Endodermal cell (in vitro differentiated cells): ENCODE measurements around the gene PDE6A. TPM values are rescaled to one million over a fixed set of nuclear protein-coding genes. Genes with fewer than 3 reads are reported as not detected.

ENCODE experiments used
- DNase-seq: peaks from one replicate; pipeline ENCODE4 v3.0.0-alpha.2; 2017
- H3K27ac ChIP-seq: 2 replicates; pipeline ENCODE4 v1.5.1; 2013; ENCODE audit warnings: mild to moderate bottlenecking, low read depth, low read length, moderate library complexity
- H3K27me3 ChIP-seq: 2 replicates; pipeline ENCODE4 v1.6.1; 2013; ENCODE audit warnings: mild to moderate bottlenecking, low read length, moderate library complexity; ENCODE audit not compliant: insufficient read depth, control insufficient read depth, poor library complexity, severe bottlenecking
- H3K36me3 ChIP-seq: 2 replicates; pipeline ENCODE4 v1.7.0; 2013; ENCODE audit warnings: mild to moderate bottlenecking, low read length, moderate library complexity; ENCODE audit not compliant: control insufficient read depth, insufficient read depth
- H3K4me1 ChIP-seq: one replicate; pipeline ENCODE4 v1.7.0; 2013; ENCODE audit warnings: low read length; ENCODE audit not compliant: control insufficient read depth, insufficient read depth
- H3K4me3 ChIP-seq: 2 replicates; pipeline ENCODE4 v1.5.1; 2013; ENCODE audit warnings: mild to moderate bottlenecking, low read length, moderate library complexity
- H3K9ac ChIP-seq: 2 replicates; pipeline ENCODE4 v1.6.1; 2013; ENCODE audit warnings: mild to moderate bottlenecking, low read length, moderate library complexity; ENCODE audit not compliant: poor library complexity, severe bottlenecking; ENCODE audit errors: extremely low read depth
- H3K9me3 ChIP-seq: 2 replicates; pipeline ENCODE4 v1.6.1; 2013; ENCODE audit warnings: mild to moderate bottlenecking, low read length, moderate library complexity; ENCODE audit not compliant: control insufficient read depth
- H3K27ac Mint-ChIP-seq: 2 replicates; pipeline ENCODE4 v1.8.0; 2020; ENCODE audit warnings: mixed read lengths
- H3K27me3 Mint-ChIP-seq: 2 replicates; pipeline ENCODE4 v1.8.0; 2021; ENCODE audit warnings: mild to moderate bottlenecking, mixed read lengths; ENCODE audit not compliant: insufficient read depth
- H3K36me3 Mint-ChIP-seq: 2 replicates; pipeline ENCODE4 v1.8.0; 2020; ENCODE audit warnings: low read depth, mixed read lengths
- H3K4me1 Mint-ChIP-seq: 2 replicates; pipeline ENCODE4 v1.8.0; 2020; ENCODE audit warnings: mixed read lengths
- H3K4me3 Mint-ChIP-seq: 2 replicates; pipeline ENCODE4 v1.8.0; 2020; ENCODE audit warnings: mild to moderate bottlenecking, moderate library complexity, mixed read lengths
- H3K9me3 Mint-ChIP-seq: 2 replicates; pipeline ENCODE4 v1.8.0; 2020; ENCODE audit warnings: mild to moderate bottlenecking, mixed read lengths
- WGBS, 2 experiments: methylation state at CpG; one replicate each; pipeline versions ENCODE4 v1.1.5 to v1.1.7; 2013; ENCODE audit warnings: missing lambda C conversion rate in 2 of 2, mixed read lengths in 1 of 2; ENCODE audit not compliant: insufficient coverage in 1 of 2, insufficient read length in 1 of 2; 5-methylcytosine and 5-hydroxymethylcytosine counted together
- total RNA-seq, 2 donors: library from RNA; stranded (reverse); fragmentation: NEBNext Ultra II Directional in 1 of 2; extraction: Animal tissue kit (Norgen Biotek cat#: 25700) in 1 of 2; gene quantifications; 2 replicates in 1 of 2; 3 replicates in 1 of 2; pipeline ENCODE4 v1.2.1, GENCODE V29; 2021
- TF ChIP-seq, protein P1 (sequence below): fragments of 200-600 bp; sonication (generic); conservative IDR thresholded peaks from 2 replicates; pipeline ENCODE4 v1.5.0; 2021; ENCODE audit warnings: antibody characterized with exemption, mild to moderate bottlenecking

Gene PDE6A
- total RNA-seq, 2 donors from 2014 or later, result 0.07 TPM; not detected in 1

DNA sequence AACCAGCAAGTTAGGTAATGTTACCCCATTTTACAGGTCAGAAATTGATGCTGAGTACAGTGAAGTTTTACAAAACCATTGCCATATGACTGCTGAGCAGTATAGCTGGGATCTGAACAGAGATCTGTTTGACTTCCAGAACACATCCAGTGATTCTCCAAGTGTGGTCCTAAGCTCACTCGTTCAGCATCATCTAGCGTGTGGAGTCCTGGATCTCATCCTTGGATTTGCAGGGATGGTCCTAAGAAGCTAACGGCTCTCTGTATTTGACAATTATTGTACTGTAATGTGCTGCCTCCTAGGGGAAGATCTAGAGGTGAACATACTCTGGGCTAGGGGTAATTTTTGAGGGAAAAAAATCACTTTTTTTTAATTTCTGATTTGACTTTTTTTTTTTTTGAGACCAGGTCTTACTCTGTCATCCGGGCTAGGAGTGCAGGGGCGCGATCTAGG is 17.4 kb upstream of the PDE6A start:
- Mint-ChIP-seq H3K4me3 (peak overlapping the region; percentile 81), H3K27me3 (no peaks in the 10 kb centered on the region), H3K27ac (no peak overlapping the region), H3K9me3 (no peaks in the 10 kb centered on the region), H3K36me3 (peaks cover 6% of the 10 kb centered on the region), H3K4me1 (peaks cover 17% of the 10 kb centered on the region)
- peak; percentile 57 for DNase-seq
- Histone ChIP-seq H3K4me1 (peaks cover 9% of the 10 kb centered on the region), H3K27ac (no peak overlapping the region), H3K4me3 (peak overlapping the region; percentile 88), H3K9ac (no peak overlapping the region), H3K9me3 (no peaks in the 10 kb centered on the region), H3K27me3 (no peaks in the 10 kb centered on the region), H3K36me3 (no peaks in the 10 kb centered on the region)
- TF ChIP-seq, protein P1, sequence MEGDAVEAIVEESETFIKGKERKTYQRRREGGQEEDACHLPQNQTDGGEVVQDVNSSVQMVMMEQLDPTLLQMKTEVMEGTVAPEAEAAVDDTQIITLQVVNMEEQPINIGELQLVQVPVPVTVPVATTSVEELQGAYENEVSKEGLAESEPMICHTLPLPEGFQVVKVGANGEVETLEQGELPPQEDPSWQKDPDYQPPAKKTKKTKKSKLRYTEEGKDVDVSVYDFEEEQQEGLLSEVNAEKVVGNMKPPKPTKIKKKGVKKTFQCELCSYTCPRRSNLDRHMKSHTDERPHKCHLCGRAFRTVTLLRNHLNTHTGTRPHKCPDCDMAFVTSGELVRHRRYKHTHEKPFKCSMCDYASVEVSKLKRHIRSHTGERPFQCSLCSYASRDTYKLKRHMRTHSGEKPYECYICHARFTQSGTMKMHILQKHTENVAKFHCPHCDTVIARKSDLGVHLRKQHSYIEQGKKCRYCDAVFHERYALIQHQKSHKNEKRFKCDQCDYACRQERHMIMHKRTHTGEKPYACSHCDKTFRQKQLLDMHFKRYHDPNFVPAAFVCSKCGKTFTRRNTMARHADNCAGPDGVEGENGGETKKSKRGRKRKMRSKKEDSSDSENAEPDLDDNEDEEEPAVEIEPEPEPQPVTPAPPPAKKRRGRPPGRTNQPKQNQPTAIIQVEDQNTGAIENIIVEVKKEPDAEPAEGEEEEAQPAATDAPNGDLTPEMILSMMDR, result peak; percentile 74
- 77 to 81% methylated on average over 5 to 6 of the region's 6 CpGs for WGBS, 2 experiments

- H3K4me1 Mint-ChIP-seq, result peaks cover 17% of the 10 kb centered on the region
- no peak overlapping the region for H3K27ac ChIP-seq
- peak overlapping the region; percentile 81 for H3K4me3 Mint-ChIP-seq
- TF ChIP-seq, protein P1, result no peak
- H3K27ac Mint-ChIP-seq, result peak overlapping the region; percentile 33
- H3K4me3 ChIP-seq, result peak overlapping the region; percentile 88
- no peak for DNase-seq
- no peaks in the 10 kb centered on the region for H3K27me3 Mint-ChIP-seq
- H3K4me1 ChIP-seq, result peaks cover 9% of the 10 kb centered on the region
- no peaks in the 10 kb centered on the region for H3K9me3 ChIP-seq
- peak overlapping the region; percentile 13 for H3K9ac ChIP-seq
- 6 to 12% methylated on average over 14 to 23 of the region's 23 CpGs for WGBS, 2 experiments
- H3K9me3 Mint-ChIP-seq, result no peaks in the 10 kb centered on the region
- H3K36me3 ChIP-seq, result no peaks in the 10 kb centered on the region
- H3K36me3 Mint-ChIP-seq, result peaks cover 6% of the 10 kb centered on the region
- H3K27me3 ChIP-seq, result no peaks in the 10 kb centered on the region
Measured at GRCh38 chr5:149961186-149961685, 16.6 kb upstream of the PDE6A start.

- Histone ChIP-seq H3K4me1 (peaks cover 9% of the 10 kb centered on the region), H3K27me3 (no peaks in the 10 kb centered on the region), H3K36me3 (no peaks in the 10 kb centered on the region), H3K9me3 (no peaks in the 10 kb centered on the region), H3K9ac (peak within 1 kb of the TSS; percentile 61), H3K4me3 (peak within 1 kb of the TSS; percentile 88), H3K27ac (peak within 1 kb of the TSS; percentile 61)
- Mint-ChIP-seq H3K27ac (peak within 1 kb of the TSS; percentile 98), H3K27me3 (no peaks in the 10 kb centered on the region), H3K9me3 (no peaks in the 10 kb centered on the region), H3K4me3 (peak within 1 kb of the TSS; percentile 81), H3K4me1 (peaks cover 17% of the 10 kb centered on the region), H3K36me3 (peaks cover 6% of the 10 kb centered on the region)
- TF ChIP-seq, protein P1, result peak; percentile 33
- peak; percentile 99 for DNase-seq
- WGBS, 2 experiments, result 0 to 2% methylated on average over 21 to 84 of the region's 84 CpGs
Measured at GRCh38 chr5:149960272-149961185, 15.9 kb upstream of the PDE6A start, which contains the start of gene SLC26A2. Gene SLC26A2, plus strand, starts transcription at chr5:149960758. Its CDS starts 16,895 bp downstream, at chr5:149977653.
